GM12878 (cell line): ENCODE data around the gene S100P.

Experiments
- ATF7 ChIP-seq: fragments of 450-650 bp; IDR thresholded peaks from 2 replicates; pipeline ENCODE4 v1.6.1; 2016; ENCODE audit warnings: low read depth, mild to moderate bottlenecking
- DPF2 ChIP-seq: fragments of 450-650 bp; IDR thresholded peaks from 2 replicates; pipeline ENCODE4 v1.6.1; 2017; ENCODE audit warnings: mild to moderate bottlenecking
- ETV6 ChIP-seq, 2 experiments: fragments of 450-650 bp in 1 of 2; IDR thresholded peaks in 1 of 2; conservative IDR thresholded peaks in 1 of 2; 2 replicates each; pipeline ENCODE4 v1.6.1; 2014; ENCODE audit warnings: antibody characterized with exemption in 1 of 2, borderline replicate concordance in 1 of 2, low read depth in 1 of 2, mild to moderate bottlenecking in 1 of 2, moderate library complexity in 1 of 2
- FOXM1 ChIP-seq: IDR thresholded peaks from 2 replicates; pipeline ENCODE4 v1.6.1; 2012; ENCODE audit warnings: low read depth, mild to moderate bottlenecking, inconsistent platforms, low read length, moderate library complexity
- HCFC1 ChIP-seq: fragments of 150-350 bp; IDR thresholded peaks from 2 replicates; pipeline ENCODE4 v1.6.1; 2014; ENCODE audit warnings: low read length
- POLR2A ChIP-seq: IDR thresholded peaks from 2 replicates; pipeline ENCODE4 v1.6.1; 2011; ENCODE audit warnings: low read depth, mild to moderate bottlenecking, low read length
- POLR2AphosphoS2 ChIP-seq: IDR thresholded peaks from 2 replicates; pipeline ENCODE4 v1.6.1; 2011; ENCODE audit warnings: low read depth, mild to moderate bottlenecking, low read length, improper control_type of control experiment, moderate library complexity
- POLR2AphosphoS5 ChIP-seq: IDR thresholded peaks from 2 replicates; pipeline ENCODE4 v1.6.1; 2011; ENCODE audit warnings: mild to moderate bottlenecking, low read length, inconsistent platforms
- STAT1 ChIP-seq: fragments of 450-650 bp; conservative IDR thresholded peaks from 2 replicates; pipeline ENCODE4 v1.6.1; 2014; ENCODE audit warnings: antibody characterized with exemption, mild to moderate bottlenecking
- TAF1 ChIP-seq: IDR thresholded peaks from 2 replicates; pipeline ENCODE4 v1.6.1; 2011; ENCODE audit warnings: mild to moderate bottlenecking, low read depth, low read length, borderline replicate concordance
- TF ChIP-seq, protein P1 (sequence below), 3 experiments: IDR thresholded peaks in 2 of 3; conservative IDR thresholded peaks in 1 of 3; 2 replicates each; pipeline ENCODE4 v1.5.1; 2011; ENCODE audit warnings: low read depth in 3 of 3, low read length in 3 of 3, mild to moderate bottlenecking in 3 of 3, control low read depth in 2 of 3, moderate library complexity in 2 of 3, inconsistent platforms in 1 of 3, mixed read lengths in 1 of 3; ENCODE audit not compliant: control insufficient read depth in 2 of 3, insufficient read depth in 1 of 3; ENCODE audit errors: extremely low read depth in 1 of 3
- TF ChIP-seq, protein P2 (sequence below): IDR thresholded peaks from 2 replicates; pipeline ENCODE4 v1.6.1; 2011; ENCODE audit warnings: borderline replicate concordance, low read depth, mild to moderate bottlenecking, moderate library complexity, low read length; ENCODE audit not compliant: insufficient read depth, poor library complexity, severe bottlenecking
- TF ChIP-seq, protein P3 (sequence below): fragments of 450-650 bp; IDR thresholded peaks from 2 replicates; pipeline ENCODE4 v1.6.1; 2017; ENCODE audit warnings: antibody characterized with exemption, mild to moderate bottlenecking, moderate library complexity
- TF ChIP-seq, protein P4 (sequence below): IDR thresholded peaks from 2 replicates; pipeline ENCODE4 v1.6.1; 2012; ENCODE audit warnings: low read depth, low read length, improper control_type of control experiment

DNA sequence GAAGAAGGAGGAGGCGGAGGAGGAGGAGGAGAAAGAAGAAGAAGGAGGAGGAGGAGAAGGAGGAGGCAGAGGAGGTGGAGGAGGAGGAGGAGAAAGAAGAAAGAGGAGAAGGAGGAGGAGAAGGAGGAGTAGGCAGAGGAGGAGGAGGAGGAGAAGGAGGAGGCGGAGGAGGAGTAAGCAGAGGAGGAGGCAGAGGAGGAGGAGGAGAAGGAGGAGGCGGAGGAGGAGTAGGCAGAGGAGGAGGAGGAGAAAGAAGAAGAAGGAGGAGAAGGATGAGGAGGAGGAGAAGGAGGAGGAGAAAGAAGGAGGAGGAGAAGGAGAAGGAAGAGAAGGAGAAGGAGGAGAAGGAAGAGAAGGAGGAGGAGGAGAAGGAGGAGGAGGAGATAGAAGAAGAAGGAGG, 33.2 kb upstream of the S100P start:
- TF ChIP-seq, protein P1, sequence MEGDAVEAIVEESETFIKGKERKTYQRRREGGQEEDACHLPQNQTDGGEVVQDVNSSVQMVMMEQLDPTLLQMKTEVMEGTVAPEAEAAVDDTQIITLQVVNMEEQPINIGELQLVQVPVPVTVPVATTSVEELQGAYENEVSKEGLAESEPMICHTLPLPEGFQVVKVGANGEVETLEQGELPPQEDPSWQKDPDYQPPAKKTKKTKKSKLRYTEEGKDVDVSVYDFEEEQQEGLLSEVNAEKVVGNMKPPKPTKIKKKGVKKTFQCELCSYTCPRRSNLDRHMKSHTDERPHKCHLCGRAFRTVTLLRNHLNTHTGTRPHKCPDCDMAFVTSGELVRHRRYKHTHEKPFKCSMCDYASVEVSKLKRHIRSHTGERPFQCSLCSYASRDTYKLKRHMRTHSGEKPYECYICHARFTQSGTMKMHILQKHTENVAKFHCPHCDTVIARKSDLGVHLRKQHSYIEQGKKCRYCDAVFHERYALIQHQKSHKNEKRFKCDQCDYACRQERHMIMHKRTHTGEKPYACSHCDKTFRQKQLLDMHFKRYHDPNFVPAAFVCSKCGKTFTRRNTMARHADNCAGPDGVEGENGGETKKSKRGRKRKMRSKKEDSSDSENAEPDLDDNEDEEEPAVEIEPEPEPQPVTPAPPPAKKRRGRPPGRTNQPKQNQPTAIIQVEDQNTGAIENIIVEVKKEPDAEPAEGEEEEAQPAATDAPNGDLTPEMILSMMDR (IDR thresholded peaks at IDR 0.05 in 2 of 3, conservative IDR thresholded peaks at IDR 0.05 in 1 of 3; ENCODE audit: control insufficient read depth in 2 of 3, extremely low read depth in 1 of 3, insufficient read depth in 1 of 3, low read depth in 3 of 3, low read length in 3 of 3): no peak
- TF ChIP-seq POLR2AphosphoS5: no peak
- no peak for TF ChIP-seq POLR2A
- no peak for TF ChIP-seq DPF2
- TF ChIP-seq TAF1: no peak
- TF ChIP-seq FOXM1: no peak
- TF ChIP-seq ETV6 (conservative IDR thresholded peaks at IDR 0.05 in 1 of 2, IDR thresholded peaks at IDR 0.05 in 1 of 2; ENCODE audit: borderline replicate concordance in 1 of 2, low read depth in 1 of 2): no peak
- TF ChIP-seq, protein P2, sequence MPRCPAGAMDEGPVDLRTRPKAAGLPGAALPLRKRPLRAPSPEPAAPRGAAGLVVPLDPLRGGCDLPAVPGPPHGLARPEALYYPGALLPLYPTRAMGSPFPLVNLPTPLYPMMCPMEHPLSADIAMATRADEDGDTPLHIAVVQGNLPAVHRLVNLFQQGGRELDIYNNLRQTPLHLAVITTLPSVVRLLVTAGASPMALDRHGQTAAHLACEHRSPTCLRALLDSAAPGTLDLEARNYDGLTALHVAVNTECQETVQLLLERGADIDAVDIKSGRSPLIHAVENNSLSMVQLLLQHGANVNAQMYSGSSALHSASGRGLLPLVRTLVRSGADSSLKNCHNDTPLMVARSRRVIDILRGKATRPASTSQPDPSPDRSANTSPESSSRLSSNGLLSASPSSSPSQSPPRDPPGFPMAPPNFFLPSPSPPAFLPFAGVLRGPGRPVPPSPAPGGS: no peak
- TF ChIP-seq, protein P3, sequence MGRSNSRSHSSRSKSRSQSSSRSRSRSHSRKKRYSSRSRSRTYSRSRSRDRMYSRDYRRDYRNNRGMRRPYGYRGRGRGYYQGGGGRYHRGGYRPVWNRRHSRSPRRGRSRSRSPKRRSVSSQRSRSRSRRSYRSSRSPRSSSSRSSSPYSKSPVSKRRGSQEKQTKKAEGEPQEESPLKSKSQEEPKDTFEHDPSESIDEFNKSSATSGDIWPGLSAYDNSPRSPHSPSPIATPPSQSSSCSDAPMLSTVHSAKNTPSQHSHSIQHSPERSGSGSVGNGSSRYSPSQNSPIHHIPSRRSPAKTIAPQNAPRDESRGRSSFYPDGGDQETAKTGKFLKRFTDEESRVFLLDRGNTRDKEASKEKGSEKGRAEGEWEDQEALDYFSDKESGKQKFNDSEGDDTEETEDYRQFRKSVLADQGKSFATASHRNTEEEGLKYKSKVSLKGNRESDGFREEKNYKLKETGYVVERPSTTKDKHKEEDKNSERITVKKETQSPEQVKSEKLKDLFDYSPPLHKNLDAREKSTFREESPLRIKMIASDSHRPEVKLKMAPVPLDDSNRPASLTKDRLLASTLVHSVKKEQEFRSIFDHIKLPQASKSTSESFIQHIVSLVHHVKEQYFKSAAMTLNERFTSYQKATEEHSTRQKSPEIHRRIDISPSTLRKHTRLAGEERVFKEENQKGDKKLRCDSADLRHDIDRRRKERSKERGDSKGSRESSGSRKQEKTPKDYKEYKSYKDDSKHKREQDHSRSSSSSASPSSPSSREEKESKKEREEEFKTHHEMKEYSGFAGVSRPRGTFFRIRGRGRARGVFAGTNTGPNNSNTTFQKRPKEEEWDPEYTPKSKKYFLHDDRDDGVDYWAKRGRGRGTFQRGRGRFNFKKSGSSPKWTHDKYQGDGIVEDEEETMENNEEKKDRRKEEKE: no peak
- no peak for TF ChIP-seq ATF7
- no peak for TF ChIP-seq STAT1
- no peak for TF ChIP-seq POLR2AphosphoS2
- TF ChIP-seq HCFC1: no peak
- TF ChIP-seq, protein P4, sequence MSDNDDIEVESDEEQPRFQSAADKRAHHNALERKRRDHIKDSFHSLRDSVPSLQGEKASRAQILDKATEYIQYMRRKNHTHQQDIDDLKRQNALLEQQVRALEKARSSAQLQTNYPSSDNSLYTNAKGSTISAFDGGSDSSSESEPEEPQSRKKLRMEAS: no peak
